ENCODE data around the gene SVIL.

- TF ChIP-seq CTCF (IDR thresholded peaks at IDR 0.05), result no peak
- TF ChIP-seq POLR2A (IDR thresholded peaks at IDR 0.05), result no peak
- TF ChIP-seq POLR2AphosphoS5 (IDR thresholded peaks at IDR 0.05), result no peak
Observed at GRCh38 chr10:29470843-29471543, 163.8 kb downstream of the SVIL start.
